Mucosa of rectum (tissue), 2 donors: ENCODE results near the gene ENDOD1.

Source experiments
- H3K27ac ChIP-seq, 2 donors: one replicate each; pipeline ENCODE4 v1.7.0; 2013; ENCODE audit warnings: inconsistent platforms in 2 of 2, low read depth in 2 of 2, low read length in 2 of 2
- H3K27me3 ChIP-seq, 2 donors: one replicate each; pipeline ENCODE4 v1.7.0; 2013; ENCODE audit warnings: low read length in 2 of 2; ENCODE audit not compliant: control insufficient read depth in 2 of 2, insufficient read depth in 2 of 2
- H3K36me3 ChIP-seq, 2 donors: one replicate each; pipeline ENCODE4 v1.7.0; 2013; ENCODE audit warnings: low read length in 2 of 2; ENCODE audit not compliant: control insufficient read depth in 2 of 2, insufficient read depth in 2 of 2
- H3K4me1 ChIP-seq, 2 donors: one replicate each; pipeline ENCODE4 v1.7.0; 2013; ENCODE audit warnings: low read length in 2 of 2, mild to moderate bottlenecking in 1 of 2; ENCODE audit not compliant: control insufficient read depth in 2 of 2, insufficient read depth in 2 of 2
- H3K4me3 ChIP-seq, 2 donors: one replicate each; pipeline ENCODE4 v1.7.0; 2013; ENCODE audit warnings: low read length in 2 of 2
- H3K9ac ChIP-seq, 2 donors: one replicate each; pipeline ENCODE4 v1.7.0; 2013; ENCODE audit warnings: low read length in 2 of 2, low read depth in 1 of 2, mild to moderate bottlenecking in 1 of 2
- H3K9me3 ChIP-seq, 2 donors: one replicate each; pipeline ENCODE4 v1.7.0; 2013; ENCODE audit warnings: low read length in 2 of 2; ENCODE audit not compliant: control insufficient read depth in 2 of 2
- donor health status: healthy.
- donor health status: Normal muscosa, but diverticular disease.

The ENDOD1 gene

GRCh38 chr11:95149651-95150364, 60.2 kb downstream of the ENDOD1 start:
- H3K36me3 ChIP-seq: no peaks in the 10 kb centered on the region
- peak overlapping the region; percentile 92 to 94 for H3K4me3 ChIP-seq
- peaks cover 16% of the 10 kb centered on the region in 2 donors for H3K4me1 ChIP-seq
- peak overlapping the region; percentile 44 to 89 for H3K9ac ChIP-seq
- H3K27me3 ChIP-seq: no peaks in the 10 kb centered on the region
- H3K27ac ChIP-seq: peak overlapping the region; percentile 90 to 91
- H3K9me3 ChIP-seq: no peaks in the 10 kb centered on the region

GRCh38 chr11:95150956-95151684, 61.5 kb downstream of the ENDOD1 start:
- Histone ChIP-seq H3K4me3 (peak overlapping the region; percentile 92 to 94), H3K27ac (peak overlapping the region; percentile 90 to 91), H3K4me1 (peaks cover 16% of the 10 kb centered on the region in 2 donors), H3K36me3 (no peaks in the 10 kb centered on the region), H3K9ac (peak overlapping the region; percentile 89 to 93), H3K27me3 (no peaks in the 10 kb centered on the region), H3K9me3 (no peaks in the 10 kb centered on the region)

GRCh38 chr11:95152876-95153856, 63.5 kb downstream of the ENDOD1 start:
- Histone ChIP-seq H3K9me3 (no peaks in the 10 kb centered on the region), H3K27ac (peak overlapping the region in 1 of 2 donors; percentile 21), H3K9ac (peak overlapping the region in 1 of 2 donors; percentile 48), H3K36me3 (no peaks in the 10 kb centered on the region), H3K4me3 (peak overlapping the region in 1 of 2 donors; percentile 67), H3K27me3 (no peaks in the 10 kb centered on the region), H3K4me1 (peaks cover 16 to 20% of the 10 kb centered on the region in 2 donors)

GRCh38 chr11:95153857-95154246, 64.2 kb downstream of the ENDOD1 start:
- H3K9ac ChIP-seq: no peak overlapping the region
- H3K9me3 ChIP-seq: no peaks in the 10 kb centered on the region
- H3K4me3 ChIP-seq: peak overlapping the region in 1 of 2 donors; percentile 67
- H3K36me3 ChIP-seq: no peaks in the 10 kb centered on the region
- no peaks in the 10 kb centered on the region for H3K27me3 ChIP-seq
- H3K27ac ChIP-seq: no peak overlapping the region
- peaks cover 16 to 20% of the 10 kb centered on the region in 2 donors for H3K4me1 ChIP-seq

- Histone ChIP-seq H3K4me3 (no peak overlapping the region), H3K4me1 (peaks cover 16 to 20% of the 10 kb centered on the region in 2 donors), H3K27me3 (no peaks in the 10 kb centered on the region), H3K9ac (no peak overlapping the region), H3K27ac (no peak overlapping the region), H3K9me3 (no peaks in the 10 kb centered on the region), H3K36me3 (no peaks in the 10 kb centered on the region)
Observed at GRCh38 chr11:95154514-95154913, 64.9 kb downstream of the ENDOD1 start.

- Histone ChIP-seq H3K27me3 (no peaks in the 10 kb centered on the region), H3K36me3 (no peaks in the 10 kb centered on the region), H3K9ac (no peak overlapping the region), H3K27ac (no peak overlapping the region), H3K9me3 (no peaks in the 10 kb centered on the region), H3K4me3 (no peak overlapping the region), H3K4me1 (peaks cover 16% of the 10 kb centered on the region in 2 donors)
Observed at GRCh38 chr11:95155385-95155784, 65.7 kb downstream of the ENDOD1 start.

- Histone ChIP-seq H3K36me3 (no peaks in the 10 kb centered on the region), H3K4me1 (peaks cover 13 to 14% of the 10 kb centered on the region in 2 donors), H3K4me3 (no peak overlapping the region), H3K9me3 (no peaks in the 10 kb centered on the region), H3K27ac (no peak overlapping the region), H3K9ac (no peak overlapping the region), H3K27me3 (no peaks in the 10 kb centered on the region)
Observed at GRCh38 chr11:95156133-95156721, 66.6 kb downstream of the ENDOD1 start.

GRCh38 chr11:95156916-95157541, 67.4 kb downstream of the ENDOD1 start:
- Histone ChIP-seq H3K4me3 (no peak overlapping the region), H3K27ac (no peak overlapping the region), H3K27me3 (no peaks in the 10 kb centered on the region), H3K9me3 (no peaks in the 10 kb centered on the region), H3K9ac (no peak overlapping the region), H3K36me3 (no peaks in the 10 kb centered on the region), H3K4me1 (peaks cover 8 to 10% of the 10 kb centered on the region in 2 donors)

GRCh38 chr11:95157824-95158223, 68.2 kb downstream of the ENDOD1 start:
- no peak overlapping the region for H3K9ac ChIP-seq
- H3K9me3 ChIP-seq: no peaks in the 10 kb centered on the region
- no peak overlapping the region for H3K27ac ChIP-seq
- H3K4me1 ChIP-seq: peaks cover 8 to 10% of the 10 kb centered on the region in 2 donors
- H3K4me3 ChIP-seq: no peak overlapping the region
- H3K27me3 ChIP-seq: no peaks in the 10 kb centered on the region
- no peaks in the 10 kb centered on the region for H3K36me3 ChIP-seq
